Stomach (tissue), 4 donors: ENCODE data around the gene CYTH3.

Experiments used
- POLR2A ChIP-seq, 4 donors: fragments of 450-650 bp; IDR thresholded peaks; one replicate each; pipeline ENCODE4 v1.6.1; 2016; ENCODE audit warnings: antibody characterized with exemption in 4 of 4, control low read depth in 2 of 4, mild to moderate bottlenecking in 1 of 4, moderate library complexity in 1 of 4
- TF ChIP-seq, protein P1 (sequence below), 7 experiments: fragments of 450-650 bp in 4 of 7; fragments of 200-600 bp in 3 of 7; sonication (generic) in 3 of 7; IDR thresholded peaks; one replicate each; pipeline ENCODE4 v1.5.1; 2016 to 2019; ENCODE audit warnings: antibody characterized with exemption in 7 of 7, control low read depth in 2 of 7, mild to moderate bottlenecking in 1 of 7

- TF ChIP-seq, protein P1, sequence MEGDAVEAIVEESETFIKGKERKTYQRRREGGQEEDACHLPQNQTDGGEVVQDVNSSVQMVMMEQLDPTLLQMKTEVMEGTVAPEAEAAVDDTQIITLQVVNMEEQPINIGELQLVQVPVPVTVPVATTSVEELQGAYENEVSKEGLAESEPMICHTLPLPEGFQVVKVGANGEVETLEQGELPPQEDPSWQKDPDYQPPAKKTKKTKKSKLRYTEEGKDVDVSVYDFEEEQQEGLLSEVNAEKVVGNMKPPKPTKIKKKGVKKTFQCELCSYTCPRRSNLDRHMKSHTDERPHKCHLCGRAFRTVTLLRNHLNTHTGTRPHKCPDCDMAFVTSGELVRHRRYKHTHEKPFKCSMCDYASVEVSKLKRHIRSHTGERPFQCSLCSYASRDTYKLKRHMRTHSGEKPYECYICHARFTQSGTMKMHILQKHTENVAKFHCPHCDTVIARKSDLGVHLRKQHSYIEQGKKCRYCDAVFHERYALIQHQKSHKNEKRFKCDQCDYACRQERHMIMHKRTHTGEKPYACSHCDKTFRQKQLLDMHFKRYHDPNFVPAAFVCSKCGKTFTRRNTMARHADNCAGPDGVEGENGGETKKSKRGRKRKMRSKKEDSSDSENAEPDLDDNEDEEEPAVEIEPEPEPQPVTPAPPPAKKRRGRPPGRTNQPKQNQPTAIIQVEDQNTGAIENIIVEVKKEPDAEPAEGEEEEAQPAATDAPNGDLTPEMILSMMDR (IDR thresholded peaks at IDR 0.05): no peak
- no peak for TF ChIP-seq POLR2A (IDR thresholded peaks at IDR 0.05)
Measured at GRCh38 chr7:6161463-6162330, 110.7 kb downstream of the CYTH3 start.
